GM12873 (cell line): ENCODE measurements around the gene OTULIN.

Source experiments
- CTCF ChIP-seq: IDR thresholded peaks from 2 replicates; pipeline ENCODE4 v1.5.1; 2012; ENCODE audit warnings: low read depth, mild to moderate bottlenecking, moderate library complexity, low read length, control low read depth; ENCODE audit not compliant: insufficient read depth; ENCODE audit errors: missing control alignments

OTULIN gene

DNA sequence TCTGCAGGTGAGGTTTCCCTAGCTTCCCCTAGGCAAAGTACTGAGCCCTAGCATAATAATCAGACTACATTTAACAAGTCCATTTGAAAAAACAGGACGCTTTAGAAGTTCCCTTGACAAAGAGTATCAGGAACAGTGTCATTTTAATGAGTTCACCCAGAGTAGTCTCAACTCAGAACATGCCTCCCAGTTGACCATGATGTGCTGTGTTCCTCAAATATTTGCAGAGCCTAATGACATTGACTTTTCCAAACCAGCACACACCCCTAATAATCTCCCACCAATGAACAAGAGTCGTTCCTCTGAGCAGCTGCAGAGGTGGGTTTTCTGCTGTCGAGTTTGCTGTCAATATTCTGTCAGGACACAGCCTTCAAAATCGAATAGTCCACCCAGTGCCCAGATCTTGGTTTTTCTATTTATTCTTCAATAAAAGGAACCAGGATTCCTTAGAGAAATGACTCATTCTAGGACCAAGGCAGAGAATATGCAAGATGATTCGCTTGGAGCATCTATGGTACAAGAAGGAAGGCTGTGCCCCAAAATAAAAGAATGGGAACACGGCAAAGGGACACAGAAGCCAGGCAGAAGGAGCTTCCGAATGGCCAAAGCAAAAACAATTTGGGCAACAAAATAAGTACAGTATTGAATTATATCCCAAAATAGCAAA, 57.6 kb downstream of the OTULIN start:
- no peak for TF ChIP-seq CTCF

- no peak for TF ChIP-seq CTCF
Observed at GRCh38 chr5:14722923-14723322, 58.4 kb downstream of the OTULIN start.

DNA sequence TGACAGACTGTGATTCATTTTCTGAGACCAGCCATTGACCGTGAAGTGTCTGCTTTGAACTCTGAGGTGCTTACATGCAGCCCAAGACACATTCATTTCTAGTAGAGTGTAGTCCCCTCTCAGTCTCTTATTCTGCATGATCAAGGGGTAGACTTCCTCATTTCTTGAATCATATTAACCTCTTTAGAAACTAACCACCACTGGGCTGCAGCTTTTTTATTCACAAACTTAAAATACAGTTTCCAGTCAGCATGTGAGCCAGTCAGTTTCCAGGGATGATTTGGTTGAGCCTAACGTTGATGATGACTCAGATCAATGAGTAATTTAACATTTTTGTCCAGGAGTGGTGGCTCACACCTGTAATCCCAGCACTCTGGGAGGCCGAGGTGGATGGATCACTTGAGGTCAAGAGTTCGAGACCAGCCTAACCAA, 59.2 kb downstream of the OTULIN start:
- TF ChIP-seq CTCF: no peak

DNA sequence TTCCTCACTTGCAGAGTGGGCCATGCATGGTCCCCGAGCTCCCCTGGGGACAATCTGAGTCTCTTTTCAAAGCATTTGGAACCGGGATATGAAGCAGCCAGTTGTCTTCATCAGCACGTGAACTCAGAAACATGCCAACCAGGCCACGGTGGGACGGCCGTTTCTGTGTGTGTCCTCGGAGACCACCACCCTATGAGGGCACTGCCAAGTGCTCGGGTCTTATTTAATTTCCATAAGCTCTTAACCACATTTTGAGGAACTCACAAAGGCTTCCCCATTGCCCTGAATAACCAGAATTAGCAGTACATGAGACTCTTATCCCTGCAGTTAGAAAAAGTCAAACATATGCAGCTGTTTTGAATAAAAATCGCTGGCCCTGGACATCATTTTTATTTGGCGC, 60.1 kb downstream of the OTULIN start:
- TF ChIP-seq CTCF: no peak

- TF ChIP-seq CTCF: no peak
Observed at GRCh38 chr5:14726066-14726838, 61.7 kb downstream of the OTULIN start.

DNA sequence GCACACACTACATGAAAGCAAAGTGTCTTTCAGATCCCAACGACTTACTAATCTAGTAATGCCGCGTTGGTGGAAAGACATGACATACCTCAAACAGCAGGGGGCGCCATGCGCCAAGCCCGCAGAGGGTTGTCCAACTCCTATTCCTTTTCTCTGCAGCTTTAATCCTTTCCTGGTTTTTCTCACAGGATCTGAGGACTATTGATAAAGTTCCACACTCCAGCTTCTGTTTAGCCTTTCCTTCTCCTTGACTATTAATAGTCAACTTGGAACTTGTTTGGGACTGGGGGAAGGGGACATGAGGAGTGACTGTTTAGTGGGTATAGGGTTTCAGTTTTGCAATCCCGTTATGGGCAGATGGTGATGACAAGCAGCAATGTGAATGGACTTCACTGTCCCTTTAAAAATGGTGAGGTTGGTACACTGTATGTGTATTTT, 62.9 kb downstream of the OTULIN start:
- peak; percentile 95 for TF ChIP-seq CTCF

GRCh38 chr5:14727928-14728458, 63.5 kb downstream of the OTULIN start:
- TF ChIP-seq CTCF: no peak
